Measurements from ENCODE around the gene AK8.

Gene AK8

GRCh38 chr9:132887181-132888120 is 9.4 kb upstream of the AK8 start:
- DNase-seq = no peak

- DNase-seq = no peak
Measured at GRCh38 chr9:132886334-132886725, 8.2 kb upstream of the AK8 start.

- no peak for DNase-seq
Measured at GRCh38 chr9:132885720-132886333, 7.7 kb upstream of the AK8 start.

GRCh38 chr9:132883349-132884294 is 5.5 kb upstream of the AK8 start:
- DNase-seq = no peak

- no peak for DNase-seq
Measured at GRCh38 chr9:132882616-132883015, 4.5 kb upstream of the AK8 start.

- DNase-seq = no peak
Measured at GRCh38 chr9:132881826-132882225, 3.7 kb upstream of the AK8 start.

- DNase-seq = no peak
Measured at GRCh38 chr9:132880324-132880661, 2.2 kb upstream of the AK8 start.

GRCh38 chr9:132879457-132880323 is 1.6 kb upstream of the AK8 start:
- DNase-seq = no peak

GRCh38 chr9:132878695-132879456 is 792 bp upstream of the AK8 start, which contains the start of gene SPACA9:
Gene SPACA9 (plus strand): TSS chr9:132878898. CDS start chr9:132883948, 5,050 bp downstream.
- DNase-seq = peak; percentile 22

GRCh38 chr9:132877458-132877823 is 643 bp downstream of the AK8 start:
- DNase-seq = no peak

GRCh38 chr9:132876849-132877248 is 1.2 kb downstream of the AK8 start:
- no peak for DNase-seq

- DNase-seq = no peak
Measured at GRCh38 chr9:132875159-132875558, 2.9 kb downstream of the AK8 start.

- DNase-seq = peak; percentile 30
Measured at GRCh38 chr9:132873403-132873802, 4.7 kb downstream of the AK8 start.

- DNase-seq = no peak
Measured at GRCh38 chr9:132869266-132869665, 8.8 kb downstream of the AK8 start.

GRCh38 chr9:132866898-132867297 is 11.2 kb downstream of the AK8 start:
- DNase-seq = no peak

GRCh38 chr9:132864691-132865090 is 13.4 kb downstream of the AK8 start:
- DNase-seq = no peak

GRCh38 chr9:132864277-132864676 is 13.8 kb downstream of the AK8 start:
- DNase-seq = no peak

GRCh38 chr9:132863096-132863495 is 15.0 kb downstream of the AK8 start:
- no peak for DNase-seq

GRCh38 chr9:132862533-132862932 is 15.6 kb downstream of the AK8 start:
- no peak for DNase-seq

- no peak for DNase-seq
Measured at GRCh38 chr9:132861666-132862065, 16.4 kb downstream of the AK8 start.

- DNase-seq = no peak
Measured at GRCh38 chr9:132858751-132859150, 19.3 kb downstream of the AK8 start.

All from stimulated activated naive CD4-positive, alpha-beta T cell treated with Interleukin-2 at 50 U/mL for 16 hours (primary cell).